Astrocyte of the cerebellum (primary cell): ENCODE measurements around the gene MTMR3.
"Not testable (repeated sequence)": the region's sequence is repeated elsewhere in the genome, so short reads cannot be mapped to it uniquely, and the experiment has no call there.

Experiments
- DNase-seq: peaks from one replicate; pipeline ENCODE4 v3.0.0-alpha.2; 2011; ENCODE audit warnings: low read depth
- H3K4me3 ChIP-seq: 2 replicates; pipeline ENCODE4 v1.5.1; 2011; ENCODE audit warnings: mild to moderate bottlenecking, low read depth, low read length, moderate library complexity
- CTCF ChIP-seq: IDR thresholded peaks from 2 replicates; pipeline ENCODE4 v1.5.1; 2012; ENCODE audit warnings: low read length, low read depth, moderate library complexity, mild to moderate bottlenecking; ENCODE audit errors: missing control alignments
- in situ Hi-C: cut with HindIII; loops from 2 replicates; pipeline ENCODE4 v1.10.0; 2017; ENCODE audit warnings: low sequenced_read_pairs

MTMR3 gene

DNA sequence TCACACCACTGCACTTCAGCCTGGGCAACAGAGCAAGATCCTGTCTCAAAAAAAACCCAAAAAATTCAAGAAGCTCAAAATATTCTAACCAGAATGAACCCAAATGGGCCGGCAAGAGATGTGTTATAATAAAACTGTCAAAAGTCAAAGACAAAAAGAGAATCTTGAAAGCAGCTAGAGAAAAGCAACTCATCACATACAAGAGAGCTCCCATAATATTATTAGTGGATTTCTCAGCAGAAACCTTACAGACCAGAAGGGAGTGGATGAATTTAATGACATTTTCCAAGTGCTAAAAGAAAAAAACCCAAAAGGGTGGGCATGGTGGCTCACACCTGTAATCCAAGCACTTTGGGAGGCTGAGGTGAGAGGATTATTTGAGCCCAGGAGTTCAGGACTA, 174.4 kb downstream of the MTMR3 start:
- H3K4me3 ChIP-seq = no peak overlapping the region
- TF ChIP-seq CTCF = no peak
- in situ Hi-C loops = no loop called here
- no peak for DNase-seq

DNA sequence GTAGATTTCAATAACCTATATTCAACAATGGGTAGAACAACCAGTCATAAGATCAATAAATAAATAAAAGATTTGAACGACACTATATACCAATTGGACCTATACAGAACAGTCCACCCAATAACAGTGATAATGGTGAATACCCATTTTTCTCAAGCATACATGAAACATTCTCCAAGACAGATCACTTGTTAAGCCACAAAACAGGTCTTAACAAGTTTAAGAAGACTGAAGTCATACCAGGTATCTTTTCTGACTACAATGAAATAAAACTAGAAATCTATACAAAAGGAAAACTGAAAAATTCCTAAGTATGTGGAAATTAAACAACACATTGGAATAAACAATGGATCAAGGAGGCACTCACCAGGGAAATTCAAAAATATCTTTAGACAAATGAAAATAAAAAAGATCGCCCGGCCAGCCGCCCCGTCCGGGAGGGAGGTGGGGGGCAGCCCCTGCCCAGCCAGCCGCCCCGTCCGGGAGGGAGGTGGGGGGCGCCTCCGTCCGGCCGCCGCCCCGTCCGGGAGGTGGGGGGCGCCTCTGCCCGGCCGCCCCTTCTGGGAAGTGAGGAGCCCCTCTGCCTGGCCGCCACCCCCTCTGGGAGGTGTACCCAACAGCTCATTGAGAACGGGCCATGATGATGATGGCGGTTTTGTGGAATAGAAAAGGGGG, 176.5 kb downstream of the MTMR3 start:
- in situ Hi-C loops, DNase-seq, H3K4me3 ChIP-seq: not testable (repeated sequence)

GRCh38 chr22:30061094-30061493, 178.1 kb downstream of the MTMR3 start:
- H3K4me3 ChIP-seq, DNase-seq, in situ Hi-C loops: not testable (repeated sequence)

- DNase-seq = no peak
- TF ChIP-seq CTCF = no peak
- in situ Hi-C loops = no loop called here
- no peak overlapping the region for H3K4me3 ChIP-seq
Measured at GRCh38 chr22:30062259-30062658, 179.3 kb downstream of the MTMR3 start.

DNA sequence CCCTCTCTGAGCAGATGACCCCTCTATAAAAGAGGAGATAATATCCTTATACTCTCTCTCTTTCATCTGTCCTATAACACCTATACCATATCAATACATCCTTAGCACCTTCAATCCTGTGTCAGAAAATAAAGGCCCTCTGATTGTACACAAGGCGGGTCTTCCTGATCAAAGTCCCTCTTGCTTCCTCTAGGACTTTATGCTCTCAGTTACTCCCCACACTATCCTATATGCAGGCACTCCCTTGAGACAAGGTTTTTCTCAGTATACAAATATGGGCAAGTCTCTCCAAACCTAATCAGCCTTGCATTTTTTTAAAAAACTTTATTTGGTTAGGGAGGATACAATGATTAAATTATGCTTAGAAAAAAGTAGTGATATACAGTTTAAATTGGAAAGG, 180.0 kb downstream of the MTMR3 start:
- H3K4me3 ChIP-seq = no peak overlapping the region
- no peak for TF ChIP-seq CTCF
- in situ Hi-C loops = no loop called here
- no peak for DNase-seq

- DNase-seq = no peak
- H3K4me3 ChIP-seq = no peak overlapping the region
- in situ Hi-C loops = no loop called here
- no peak for TF ChIP-seq CTCF
Measured at GRCh38 chr22:30064172-30064571, 181.2 kb downstream of the MTMR3 start.

- TF ChIP-seq CTCF = no peak
- in situ Hi-C loops = no loop called here
- no peak overlapping the region for H3K4me3 ChIP-seq
- no peak for DNase-seq
Measured at GRCh38 chr22:30073743-30074142, 190.8 kb downstream of the MTMR3 start.

- no peak for TF ChIP-seq CTCF
- no peak overlapping the region for H3K4me3 ChIP-seq
- DNase-seq = no peak
- in situ Hi-C loops = no loop called here
Measured at GRCh38 chr22:30074147-30074546, 191.2 kb downstream of the MTMR3 start.
